SW 1271 (cell line): Measurements from ENCODE around the gene CALML4.
"Not testable (repeated sequence)": the region's sequence is repeated elsewhere in the genome, so short reads cannot be mapped to it uniquely, and the experiment has no call there.

ENCODE experiments used
- DNase-seq, 2 experiments: peaks; one replicate each; lab custom pipeline; 2025; lab: John Stamatoyannopoulos, UW

Gene CALML4, protein sequence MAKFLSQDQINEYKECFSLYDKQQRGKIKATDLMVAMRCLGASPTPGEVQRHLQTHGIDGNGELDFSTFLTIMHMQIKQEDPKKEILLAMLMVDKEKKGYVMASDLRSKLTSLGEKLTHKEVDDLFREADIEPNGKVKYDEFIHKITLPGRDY

DNA sequence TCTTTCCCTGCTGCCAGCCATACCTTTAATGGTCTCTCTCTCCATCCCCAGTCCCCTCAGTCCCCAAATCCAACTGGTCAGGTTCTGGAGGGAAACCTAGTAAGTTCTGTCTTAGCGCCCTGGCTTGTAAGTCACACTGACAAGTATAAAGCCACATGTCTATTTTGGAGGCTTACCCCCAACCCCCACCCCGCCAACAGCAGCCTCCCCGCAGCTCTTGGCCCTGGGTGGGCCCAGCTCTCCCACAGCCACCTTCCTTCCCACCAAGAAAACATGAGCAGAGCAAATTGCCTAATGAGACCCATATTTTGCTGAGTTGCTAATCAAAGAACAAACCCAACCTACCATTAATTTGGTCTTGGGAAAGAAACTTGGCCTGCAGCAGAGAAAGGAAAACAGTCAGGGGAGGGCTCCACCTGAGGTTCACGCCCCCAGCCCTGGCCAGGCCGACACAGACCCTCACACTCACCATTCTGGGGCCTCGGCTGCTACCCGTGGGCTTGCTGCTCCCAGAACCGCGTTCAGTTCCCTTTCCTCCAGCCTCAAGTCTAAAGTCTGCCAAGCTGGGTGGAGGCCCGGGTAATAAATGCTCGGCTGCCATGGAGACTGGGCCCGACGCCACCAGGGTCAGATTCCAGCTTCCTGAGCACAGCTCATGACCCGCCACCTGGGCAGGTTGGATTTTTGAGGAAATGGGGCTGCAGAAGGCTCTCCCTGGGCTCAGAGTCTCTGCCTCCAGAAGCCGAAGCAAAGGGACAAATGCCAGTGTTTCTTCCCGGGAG is at the start of gene CALML4:
TSS of gene CALML4 (minus strand) at position 557 of the 782 bp plus-strand sequence. CDS start at position 472, 85 bp downstream.
- no peak for DNase-seq

DNA sequence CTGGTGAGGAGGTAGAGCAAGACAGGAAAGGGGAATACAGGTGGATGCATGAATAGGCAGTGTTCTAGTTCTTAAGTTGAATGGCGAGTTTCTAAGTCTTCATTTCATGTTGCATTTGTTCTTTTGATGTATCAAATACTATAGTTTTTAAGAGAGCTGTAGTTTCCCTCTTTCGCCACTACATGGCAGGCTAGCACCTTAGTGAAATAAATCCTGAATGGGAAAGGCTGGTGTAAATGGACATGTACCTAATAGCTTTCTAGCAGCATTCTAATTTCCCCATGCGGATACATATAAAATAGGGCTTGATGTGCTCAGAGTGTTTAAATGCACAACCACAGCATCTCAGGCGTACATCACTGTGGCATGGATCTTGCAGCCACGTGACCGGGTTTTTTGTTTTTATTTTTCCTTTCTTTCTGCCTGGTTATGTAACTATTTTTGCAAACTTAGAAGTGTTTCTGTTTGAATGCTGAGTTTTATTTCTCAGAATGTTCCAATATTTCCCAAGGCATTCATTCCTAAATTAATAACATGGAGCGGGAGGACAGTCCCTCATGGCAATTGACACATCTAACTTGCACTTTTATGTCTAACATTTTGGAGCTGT is 47.9 kb upstream of the CALML4 start:
- DNase-seq, result peak; percentile 36 to 88

DNA sequence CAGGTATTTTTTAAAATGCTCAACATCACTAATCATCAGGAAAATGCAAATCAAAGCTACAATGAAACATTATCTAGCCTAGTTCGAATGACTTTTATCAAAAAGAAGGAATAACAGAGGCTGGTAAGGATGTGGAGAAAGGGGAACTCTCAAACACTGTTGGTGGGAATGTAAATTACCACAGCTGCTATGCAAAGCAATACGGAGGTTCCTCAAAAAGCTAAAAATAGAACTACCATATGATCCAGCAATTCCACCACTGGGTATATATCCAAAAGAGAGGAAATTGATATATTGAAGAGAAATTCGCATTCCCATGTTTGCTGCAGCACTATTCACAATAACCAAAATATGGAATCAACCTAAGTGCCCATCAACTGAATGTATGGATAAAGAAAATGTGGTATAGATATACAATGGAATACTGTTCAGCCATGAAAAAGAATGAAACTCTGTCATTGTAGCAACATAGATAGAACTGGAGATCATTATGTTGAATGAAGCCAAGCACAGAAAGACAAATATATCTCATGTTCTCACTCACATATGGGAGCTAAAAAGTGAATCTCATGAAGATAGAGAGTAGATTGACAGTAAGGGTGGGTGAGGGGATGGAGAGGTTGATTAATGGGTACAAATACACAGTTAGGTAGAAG is 44.1 kb upstream of the CALML4 start:
- DNase-seq, result no peak

DNA sequence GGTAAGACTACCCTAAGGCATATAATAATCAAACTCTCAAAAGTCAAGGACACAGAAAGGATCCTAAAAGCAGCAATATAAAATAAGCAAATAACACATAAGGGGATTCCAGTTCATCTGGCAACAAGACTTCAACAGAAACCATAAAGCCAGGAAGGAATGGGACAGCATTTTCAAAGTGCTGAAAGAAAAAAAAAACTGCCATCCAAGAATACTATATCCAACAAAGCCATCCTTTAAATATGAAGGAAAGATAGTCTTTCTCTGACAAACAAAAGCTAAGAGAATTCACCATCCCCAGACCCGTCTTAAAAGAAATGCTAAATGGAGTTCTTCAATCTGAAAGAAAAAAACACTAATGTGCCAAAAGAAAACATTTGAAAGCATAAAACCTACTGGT is 39.1 kb upstream of the CALML4 start:
- no peak for DNase-seq

DNA sequence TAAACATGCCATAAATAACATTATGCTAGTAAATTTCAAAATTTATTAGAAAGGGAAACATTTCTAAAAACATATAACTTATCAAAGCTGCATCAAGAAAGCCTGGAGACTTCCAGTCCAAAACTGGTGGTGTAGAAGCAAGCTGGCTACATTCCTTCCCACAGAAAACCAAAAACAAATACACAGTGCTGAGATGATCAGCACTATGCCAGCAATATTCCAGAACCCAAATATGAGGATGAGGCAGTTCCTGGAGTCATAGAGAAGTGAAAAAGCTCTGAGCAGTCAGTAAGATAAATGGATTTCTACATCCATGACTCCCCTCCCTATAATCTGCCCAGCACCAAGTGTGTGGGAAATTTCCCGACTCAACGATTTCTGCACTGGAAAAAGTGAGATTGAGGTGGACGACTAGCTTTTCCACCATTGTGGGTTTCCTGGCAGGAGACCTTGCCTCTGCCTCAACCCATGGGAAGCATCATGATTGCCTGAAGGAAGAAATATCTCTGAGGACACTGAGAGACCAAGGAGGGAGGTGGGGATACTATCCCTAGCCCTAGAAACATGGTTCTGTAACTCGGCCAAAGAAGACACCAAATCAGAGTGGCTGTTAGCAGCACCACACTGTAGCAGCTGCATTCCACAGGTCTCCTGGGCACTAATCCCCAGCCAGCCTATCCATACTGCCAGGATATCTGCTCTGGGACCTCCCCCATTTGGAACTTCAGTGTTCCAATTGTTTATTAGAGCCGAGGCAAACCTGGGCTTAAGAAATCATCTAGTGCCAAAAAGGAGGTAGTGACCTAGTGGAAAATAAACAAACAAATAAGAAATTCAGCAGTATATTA is 36.2 kb upstream of the CALML4 start:
- DNase-seq, result no peak

DNA sequence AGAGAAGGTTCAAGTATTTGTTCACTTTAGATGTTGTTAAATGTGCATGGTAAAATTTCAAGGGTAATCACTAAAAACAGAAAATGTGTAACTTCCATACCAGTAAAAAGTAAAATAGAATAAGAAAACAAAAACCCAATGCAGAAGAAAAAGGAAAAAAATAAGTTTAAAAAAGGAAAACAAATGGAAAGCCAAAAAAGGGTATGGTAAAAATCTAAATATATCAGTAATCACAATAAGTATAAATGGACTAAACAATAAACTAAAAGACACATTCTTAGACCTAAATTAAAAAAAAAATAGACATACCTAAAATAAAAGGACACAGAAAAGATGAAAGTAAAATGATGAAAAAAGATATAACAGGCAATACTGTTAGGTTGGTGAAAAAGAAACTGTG is 33.9 kb upstream of the CALML4 start:
- no peak for DNase-seq

DNA sequence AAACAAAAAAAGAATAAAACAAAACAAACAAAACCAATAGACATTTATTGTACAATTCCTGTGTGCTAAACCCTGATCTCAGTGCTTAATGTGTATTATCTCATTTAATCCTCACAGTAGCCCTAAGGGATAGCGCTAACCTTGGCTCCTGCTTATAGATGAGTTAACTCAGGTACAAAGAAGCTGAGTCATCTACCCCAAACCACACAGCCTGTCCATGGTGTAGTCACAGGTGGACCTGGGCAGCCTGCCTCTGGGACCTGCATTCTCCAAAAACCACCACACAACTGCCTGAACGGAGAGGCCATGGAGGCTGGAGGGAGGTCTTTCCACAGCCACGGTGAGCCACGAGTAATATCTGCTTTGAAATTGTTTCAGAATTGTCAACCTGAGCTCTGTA is 29.9 kb upstream of the CALML4 start:
- no peak for DNase-seq

DNA sequence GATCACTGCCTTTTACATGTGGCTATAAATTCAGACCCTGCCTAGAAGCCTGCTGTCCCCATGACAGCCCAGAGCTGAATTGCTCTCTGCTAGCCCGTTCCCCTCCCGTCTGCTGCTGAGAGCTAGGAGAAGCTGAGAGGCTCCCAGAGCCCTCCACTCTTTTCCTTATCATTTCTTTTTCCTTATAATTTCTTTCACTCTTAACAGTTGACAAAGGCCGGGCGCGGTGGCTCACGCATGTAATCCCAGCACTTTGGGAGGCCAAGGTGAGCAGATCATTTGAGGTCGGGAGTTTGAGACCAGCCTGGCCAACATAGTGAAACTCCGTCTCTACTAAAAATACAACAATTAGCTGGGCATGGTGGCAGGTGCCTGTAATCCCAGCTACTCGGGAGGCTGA is 29.4 kb upstream of the CALML4 start:
- not testable (repeated sequence) for DNase-seq

DNA sequence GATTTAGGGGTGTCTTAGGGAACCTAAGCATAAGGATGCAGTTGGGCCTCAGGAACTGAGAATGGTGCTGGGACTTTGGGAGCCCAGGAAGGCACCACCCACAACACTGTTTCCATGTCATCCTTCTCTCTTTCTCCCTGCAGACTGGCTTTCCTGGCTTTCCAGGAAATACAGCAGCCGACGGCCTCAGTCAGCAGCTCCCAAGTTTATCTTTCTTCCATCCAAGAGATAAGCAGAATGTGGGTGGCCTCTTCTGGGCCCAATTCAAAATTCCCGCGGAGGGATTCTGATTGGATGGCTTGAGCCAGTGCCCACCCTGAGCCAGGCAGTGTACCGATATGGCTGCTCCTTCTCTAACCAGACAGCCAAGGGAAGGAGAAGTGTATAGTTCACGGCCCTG is 28.9 kb upstream of the CALML4 start:
- no peak for DNase-seq

DNA sequence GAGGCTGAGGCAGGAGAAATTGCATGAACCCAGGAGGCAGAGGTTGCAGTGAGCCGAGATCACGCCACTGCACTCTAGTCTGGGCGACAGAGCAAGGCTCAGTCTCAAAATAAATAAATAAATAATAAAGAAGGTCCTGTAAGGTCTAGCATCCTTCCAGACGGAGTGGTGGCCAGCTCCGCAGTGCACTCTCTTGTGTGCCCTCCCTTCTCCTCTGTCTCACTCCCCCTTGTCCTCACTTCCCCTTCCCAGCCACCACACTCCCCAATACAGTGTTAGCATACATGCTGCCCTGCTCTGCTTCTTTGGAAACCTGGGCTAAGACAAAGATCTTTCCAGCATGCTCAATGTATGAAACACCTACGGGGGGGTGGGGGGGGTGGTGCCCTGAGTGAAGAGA is 27.8 kb upstream of the CALML4 start:
- no peak for DNase-seq

DNA sequence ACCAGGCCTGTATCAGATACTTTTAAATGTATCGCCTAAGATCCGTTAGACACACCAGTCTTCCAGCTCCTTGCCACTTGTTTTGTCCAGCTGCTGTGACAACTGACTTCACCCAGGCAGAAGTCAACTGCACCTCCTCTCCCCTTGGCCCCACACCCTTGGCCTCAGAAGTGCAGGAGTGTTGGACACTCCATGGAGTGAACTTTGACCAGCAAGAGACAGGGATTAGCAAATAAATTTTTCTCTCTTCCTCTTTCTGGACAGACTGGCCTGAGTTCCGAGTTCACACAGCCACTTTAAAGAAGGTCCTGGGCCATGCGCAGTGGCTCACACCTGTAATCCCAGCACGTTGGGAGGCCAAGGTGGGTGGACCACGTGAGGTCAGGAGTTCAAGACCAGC is 27.3 kb upstream of the CALML4 start:
- DNase-seq, result no peak

DNA sequence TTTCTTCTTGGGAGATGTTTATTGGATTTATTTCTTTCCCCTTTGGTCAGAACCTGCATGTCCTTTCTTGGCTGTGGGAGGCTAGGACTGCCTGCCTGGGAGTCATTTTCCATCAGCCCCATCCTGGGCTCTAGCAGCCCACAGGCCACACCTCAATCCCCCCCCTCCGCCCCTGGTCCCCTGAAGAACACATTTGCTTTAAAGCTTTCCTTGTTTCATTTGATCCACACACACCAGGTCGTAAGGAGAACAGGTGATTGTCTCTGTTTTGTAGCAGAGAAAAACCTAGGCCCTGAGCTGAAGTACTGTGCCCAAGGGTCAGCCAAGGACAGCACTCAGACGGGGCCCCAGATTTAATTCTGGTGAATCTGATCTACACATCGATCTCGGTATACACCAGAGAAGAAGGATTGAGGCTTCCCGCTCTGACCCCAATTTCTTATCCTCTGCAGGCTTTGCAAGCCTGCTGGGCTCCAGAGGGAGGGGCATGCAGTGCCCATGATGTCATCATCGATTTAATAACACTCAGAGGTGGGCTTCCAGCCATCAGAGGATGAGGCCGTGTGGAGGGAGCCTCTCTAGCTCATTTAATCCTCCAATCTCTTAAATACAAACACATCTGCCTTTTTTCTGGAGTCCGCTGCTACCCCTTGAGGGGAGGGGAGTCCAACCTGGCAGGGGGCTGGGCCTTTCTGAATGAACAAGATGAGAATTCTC is 26.1 kb upstream of the CALML4 start:
- DNase-seq, result no peak

DNA sequence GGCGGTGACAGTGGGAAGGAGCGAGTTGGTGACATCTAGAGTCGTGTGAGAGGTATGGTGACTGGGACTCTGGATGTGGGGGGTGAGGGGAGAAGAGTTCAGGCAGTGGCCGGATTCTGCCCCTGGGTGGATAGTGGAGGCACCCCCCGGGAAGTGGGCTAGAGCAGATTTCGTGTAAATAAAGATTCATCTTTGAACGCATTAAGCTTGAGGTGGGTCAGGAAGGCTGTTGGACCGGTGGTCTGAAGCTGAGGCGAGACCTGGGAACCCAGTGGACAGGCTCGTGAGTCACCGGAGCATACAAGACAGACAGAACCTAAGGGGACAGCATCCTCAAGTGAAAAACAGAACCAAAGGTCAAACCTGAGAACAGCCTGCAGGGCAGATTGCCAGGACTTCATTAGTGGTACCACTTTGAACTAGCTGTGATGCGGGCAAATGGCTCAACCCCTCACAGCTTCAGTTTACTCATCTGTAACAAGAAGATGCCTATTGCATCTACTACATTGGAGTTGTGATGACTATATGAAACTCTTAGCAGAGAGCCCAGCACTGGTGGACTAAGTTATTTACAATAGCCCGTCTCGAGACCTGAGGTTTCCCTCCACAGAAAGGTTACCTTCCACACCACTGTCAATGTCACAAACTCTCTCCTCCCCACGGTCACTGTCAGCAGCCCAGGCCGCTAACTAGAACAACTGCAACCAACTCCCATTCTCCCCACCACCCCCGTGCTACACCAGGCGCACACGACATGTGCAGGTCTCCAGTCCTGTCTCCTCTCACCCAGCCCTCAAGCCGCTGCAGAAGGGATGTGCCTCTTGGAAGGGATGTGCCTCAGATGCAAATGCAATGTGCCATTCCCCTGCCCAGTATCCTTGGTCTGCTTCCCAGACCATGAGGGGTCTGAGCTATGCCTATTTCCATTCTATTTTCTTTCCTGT is 25.3 kb upstream of the CALML4 start:
- DNase-seq, result no peak

DNA sequence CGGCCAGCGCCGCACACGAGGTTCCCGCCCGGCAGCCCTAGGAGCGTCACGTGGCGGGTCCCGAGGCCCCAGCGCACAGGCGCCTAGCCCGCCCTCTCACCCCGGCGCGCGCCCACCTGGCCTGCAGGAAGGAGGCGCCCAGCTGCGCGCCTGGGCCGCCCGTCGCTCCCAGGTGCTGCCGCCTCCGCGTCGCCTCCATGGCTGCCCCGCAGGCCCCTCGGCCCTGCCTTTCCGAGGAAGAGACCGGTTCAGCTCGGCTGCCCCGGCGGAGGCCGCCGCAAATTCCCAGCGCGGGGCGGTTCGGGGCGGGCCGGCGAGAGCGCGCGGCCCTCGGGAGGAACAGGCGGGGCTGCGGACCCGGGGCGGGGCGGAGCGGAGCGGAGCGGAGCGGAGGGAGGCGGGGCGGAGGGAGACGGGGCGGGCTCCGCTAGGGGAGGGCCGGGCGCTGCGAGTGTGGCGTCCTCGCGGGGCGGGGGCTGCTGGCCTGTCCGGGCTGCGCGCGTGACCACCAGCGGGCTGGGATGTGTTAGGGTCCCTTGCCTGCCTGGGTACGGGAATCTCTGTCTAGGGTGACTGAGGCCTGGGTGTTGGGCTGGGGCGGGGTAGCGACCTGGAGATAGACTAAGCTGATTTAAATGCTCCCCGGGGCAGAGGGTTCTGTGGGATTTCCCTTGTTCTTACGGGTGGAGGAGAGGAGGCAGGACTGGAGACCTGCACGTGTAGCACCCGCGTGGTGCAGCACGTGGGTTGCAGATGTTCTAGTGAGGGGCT is 24.4 kb upstream of the CALML4 start, which contains the start of gene CLN6:
TSS of gene CLN6 (minus strand) at position 343 of the 771 bp plus-strand sequence. CDS start at position 199, 144 bp downstream.
- peak; percentile 57 to 74 for DNase-seq

DNA sequence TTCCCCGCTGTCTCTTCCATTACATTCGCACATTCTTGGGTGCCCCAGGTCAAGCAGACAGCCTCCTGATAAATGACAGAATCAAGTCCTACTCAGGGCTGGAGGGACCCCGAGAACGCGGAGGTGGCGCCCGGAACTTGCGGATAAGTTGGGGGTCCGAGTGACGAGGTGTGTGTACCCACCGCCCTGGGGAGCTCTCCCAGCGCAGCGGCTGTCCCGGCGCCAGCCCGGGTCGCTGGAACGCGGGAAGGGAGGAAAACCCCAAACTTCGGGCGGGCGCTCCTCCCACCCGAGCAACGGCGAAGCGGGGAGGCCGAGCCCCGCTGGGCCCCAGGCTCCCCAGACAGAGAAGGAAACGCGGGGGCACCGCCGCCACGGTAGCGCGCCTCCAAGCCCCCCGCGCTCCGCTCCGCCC is 23.8 kb upstream of the CALML4 start:
- no peak for DNase-seq

DNA sequence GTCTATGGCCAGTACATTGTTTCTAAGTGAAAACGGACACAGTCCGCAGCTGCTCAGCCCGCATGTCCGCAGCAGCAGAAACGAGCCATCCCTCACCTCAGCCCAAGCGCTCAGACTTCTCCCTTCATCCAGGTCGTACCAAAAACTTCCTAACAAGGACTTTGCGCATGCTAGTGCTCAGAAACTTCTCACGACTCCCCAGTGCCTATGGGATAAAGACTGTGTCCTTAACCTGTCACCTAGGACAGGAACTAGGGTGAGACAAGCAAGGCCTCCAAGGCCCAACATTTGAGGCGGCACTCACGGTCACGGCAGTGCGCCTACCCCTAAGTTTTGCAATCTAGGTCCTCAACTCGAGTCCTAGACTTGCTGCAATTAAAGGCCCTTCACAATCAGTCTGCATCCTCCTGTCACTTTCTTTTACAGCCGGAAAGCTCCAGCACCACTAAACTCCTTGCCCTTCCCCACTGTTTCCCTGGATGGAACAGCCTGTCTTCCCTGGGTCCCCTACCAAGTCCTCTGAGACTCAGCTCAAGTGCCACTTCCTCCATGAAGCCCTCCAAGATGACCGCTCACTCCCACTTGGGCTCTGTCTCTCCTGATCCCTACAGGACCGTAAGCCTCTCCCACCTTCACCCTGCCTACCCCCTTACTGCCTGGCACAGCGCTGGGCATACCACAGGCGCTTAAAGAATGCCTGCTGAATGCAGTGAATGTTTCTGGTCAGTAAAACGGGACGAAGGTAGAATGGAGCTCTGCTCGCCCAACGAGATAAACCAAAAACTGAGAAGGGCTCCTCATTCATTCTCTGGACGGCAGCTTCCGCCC is 23.2 kb upstream of the CALML4 start:
- no peak for DNase-seq

DNA sequence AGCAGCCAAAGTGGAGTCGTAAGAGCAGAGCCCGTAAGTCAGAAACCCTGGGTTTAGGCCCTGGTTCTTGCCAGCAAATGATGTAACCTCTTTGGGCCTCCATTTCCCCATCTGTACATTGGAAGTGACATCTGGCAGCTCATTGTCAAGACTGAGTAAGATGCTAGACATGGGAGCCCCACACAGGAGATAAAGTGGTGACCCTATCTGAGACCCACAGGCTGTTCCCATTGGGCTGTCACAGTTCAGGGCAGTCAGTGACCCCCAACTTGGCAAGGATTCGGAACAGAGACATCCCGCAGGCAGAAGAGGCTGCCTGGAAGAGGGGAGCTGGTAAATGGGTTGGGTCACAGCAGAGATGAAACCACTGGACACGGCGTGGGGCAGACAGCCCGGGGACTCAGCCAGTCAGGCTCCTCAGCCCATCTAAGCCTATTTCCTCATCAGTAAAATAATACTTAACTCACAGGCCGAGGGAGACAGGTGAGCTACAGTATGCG is 22.6 kb upstream of the CALML4 start:
- no peak for DNase-seq

DNA sequence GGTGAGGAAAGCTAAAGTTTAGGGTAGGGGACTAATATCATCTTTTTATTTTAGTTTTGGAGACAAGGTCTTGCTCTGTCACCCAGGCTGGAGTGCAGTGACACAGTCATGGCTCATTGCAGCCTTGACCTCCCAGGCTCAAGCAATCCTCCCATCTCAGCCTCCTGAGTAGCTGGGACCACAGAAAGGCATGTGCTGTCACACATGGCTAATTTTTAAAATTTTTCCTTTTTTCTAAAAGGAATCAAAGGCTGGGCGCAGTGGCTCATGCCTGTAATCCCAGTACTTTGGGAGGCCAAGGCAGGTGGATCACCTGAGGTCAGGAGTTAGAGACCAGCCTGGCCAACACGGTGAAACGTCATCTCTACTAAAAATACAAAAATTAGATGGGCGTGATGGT is 20.3 kb upstream of the CALML4 start:
- not testable (repeated sequence) for DNase-seq
